ENCODE results near the gene FLT4.

FLT4 gene

DNA sequence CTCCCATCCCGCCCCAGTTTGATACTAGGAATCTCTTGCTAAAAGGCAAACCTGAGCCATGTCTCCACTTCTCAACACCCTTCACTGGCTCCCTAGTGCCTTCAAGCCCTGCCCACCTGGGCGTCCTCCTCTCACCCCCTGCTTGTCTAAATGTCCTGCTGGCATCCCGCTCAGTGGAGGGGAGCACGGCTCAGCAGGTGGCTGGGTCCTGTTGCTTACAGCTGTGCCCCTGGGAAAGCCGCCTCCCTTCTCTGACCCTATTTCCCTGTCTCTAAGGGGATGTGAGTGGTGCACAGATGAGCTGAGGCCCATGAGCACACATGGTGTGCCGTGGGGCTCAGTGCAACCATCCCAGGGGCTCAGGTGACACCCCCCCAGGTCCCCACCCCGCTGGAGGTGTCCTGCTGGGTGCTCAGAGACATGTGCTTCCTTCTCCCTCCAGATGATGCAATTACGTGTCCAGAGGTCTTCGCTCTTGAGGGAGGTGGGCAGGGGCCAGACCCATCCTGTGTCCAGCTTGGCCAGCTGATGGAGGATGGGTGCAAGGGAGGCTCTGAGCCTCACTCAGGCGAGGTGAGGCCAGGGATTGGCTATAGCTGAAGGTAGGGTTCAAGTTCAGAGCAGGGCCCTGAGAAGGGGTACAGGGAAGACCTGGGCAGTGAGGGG lies 24.1 kb downstream of the FLT4 start:
- TF ChIP-seq, protein P1, sequence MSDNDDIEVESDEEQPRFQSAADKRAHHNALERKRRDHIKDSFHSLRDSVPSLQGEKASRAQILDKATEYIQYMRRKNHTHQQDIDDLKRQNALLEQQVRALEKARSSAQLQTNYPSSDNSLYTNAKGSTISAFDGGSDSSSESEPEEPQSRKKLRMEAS (IDR thresholded peaks at IDR 0.05), result no peak
- no peak for TF ChIP-seq FOXM1 (IDR thresholded peaks at IDR 0.05; ENCODE audit: borderline replicate concordance, low read depth)
- TF ChIP-seq TCF12 (IDR thresholded peaks at IDR 0.05; ENCODE audit: low read depth), result no peak
- TF ChIP-seq TEAD4 (IDR thresholded peaks at IDR 0.05), result no peak
- no peak for TF ChIP-seq YY1 (IDR thresholded peaks at IDR 0.05; ENCODE audit: low read depth)
- no peak for TF ChIP-seq NFIC (IDR thresholded peaks at IDR 0.05)
- TF ChIP-seq EP300 (IDR thresholded peaks at IDR 0.05; ENCODE audit: borderline replicate concordance), result no peak
- TF ChIP-seq EGR1 (IDR thresholded peaks at IDR 0.05), result no peak
- TF ChIP-seq, protein P2, sequence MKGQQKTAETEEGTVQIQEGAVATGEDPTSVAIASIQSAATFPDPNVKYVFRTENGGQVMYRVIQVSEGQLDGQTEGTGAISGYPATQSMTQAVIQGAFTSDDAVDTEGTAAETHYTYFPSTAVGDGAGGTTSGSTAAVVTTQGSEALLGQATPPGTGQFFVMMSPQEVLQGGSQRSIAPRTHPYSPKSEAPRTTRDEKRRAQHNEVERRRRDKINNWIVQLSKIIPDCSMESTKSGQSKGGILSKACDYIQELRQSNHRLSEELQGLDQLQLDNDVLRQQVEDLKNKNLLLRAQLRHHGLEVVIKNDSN (IDR thresholded peaks at IDR 0.05), result no peak
- TF ChIP-seq, protein P3, sequence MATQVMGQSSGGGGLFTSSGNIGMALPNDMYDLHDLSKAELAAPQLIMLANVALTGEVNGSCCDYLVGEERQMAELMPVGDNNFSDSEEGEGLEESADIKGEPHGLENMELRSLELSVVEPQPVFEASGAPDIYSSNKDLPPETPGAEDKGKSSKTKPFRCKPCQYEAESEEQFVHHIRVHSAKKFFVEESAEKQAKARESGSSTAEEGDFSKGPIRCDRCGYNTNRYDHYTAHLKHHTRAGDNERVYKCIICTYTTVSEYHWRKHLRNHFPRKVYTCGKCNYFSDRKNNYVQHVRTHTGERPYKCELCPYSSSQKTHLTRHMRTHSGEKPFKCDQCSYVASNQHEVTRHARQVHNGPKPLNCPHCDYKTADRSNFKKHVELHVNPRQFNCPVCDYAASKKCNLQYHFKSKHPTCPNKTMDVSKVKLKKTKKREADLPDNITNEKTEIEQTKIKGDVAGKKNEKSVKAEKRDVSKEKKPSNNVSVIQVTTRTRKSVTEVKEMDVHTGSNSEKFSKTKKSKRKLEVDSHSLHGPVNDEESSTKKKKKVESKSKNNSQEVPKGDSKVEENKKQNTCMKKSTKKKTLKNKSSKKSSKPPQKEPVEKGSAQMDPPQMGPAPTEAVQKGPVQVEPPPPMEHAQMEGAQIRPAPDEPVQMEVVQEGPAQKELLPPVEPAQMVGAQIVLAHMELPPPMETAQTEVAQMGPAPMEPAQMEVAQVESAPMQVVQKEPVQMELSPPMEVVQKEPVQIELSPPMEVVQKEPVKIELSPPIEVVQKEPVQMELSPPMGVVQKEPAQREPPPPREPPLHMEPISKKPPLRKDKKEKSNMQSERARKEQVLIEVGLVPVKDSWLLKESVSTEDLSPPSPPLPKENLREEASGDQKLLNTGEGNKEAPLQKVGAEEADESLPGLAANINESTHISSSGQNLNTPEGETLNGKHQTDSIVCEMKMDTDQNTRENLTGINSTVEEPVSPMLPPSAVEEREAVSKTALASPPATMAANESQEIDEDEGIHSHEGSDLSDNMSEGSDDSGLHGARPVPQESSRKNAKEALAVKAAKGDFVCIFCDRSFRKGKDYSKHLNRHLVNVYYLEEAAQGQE (IDR thresholded peaks at IDR 0.05; ENCODE audit: low read depth), result no peak
- no peak for TF ChIP-seq ZBTB7A (IDR thresholded peaks at IDR 0.05; ENCODE audit: low read depth)
- no peak for TF ChIP-seq TAF1 (IDR thresholded peaks at IDR 0.05; ENCODE audit: low read depth)
- TF ChIP-seq CREB1 (IDR thresholded peaks at IDR 0.05; ENCODE audit: low read depth), result no peak
- no peak for TF ChIP-seq RAD21 (IDR thresholded peaks at IDR 0.05; ENCODE audit: low read depth)

DNA sequence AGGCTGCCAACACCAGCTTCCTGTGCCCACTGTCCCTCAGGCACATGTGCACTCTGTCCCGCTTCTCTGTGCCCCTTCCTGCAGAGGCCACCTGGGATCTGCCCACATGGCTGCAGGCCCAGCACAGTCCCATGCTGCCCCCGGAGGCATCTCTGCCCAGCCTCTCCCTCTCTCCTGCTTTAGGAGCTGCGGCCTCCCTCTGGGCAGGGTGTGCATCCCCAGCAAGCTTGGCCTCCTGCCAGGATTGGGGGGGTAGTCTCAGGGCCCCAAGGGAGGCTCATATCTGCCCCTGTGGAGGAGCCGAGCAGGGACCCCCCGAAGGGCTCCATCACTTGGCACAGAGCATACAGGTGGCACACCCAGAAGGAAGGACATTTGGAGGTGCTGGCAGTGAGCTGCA lies 24.8 kb downstream of the FLT4 start:
- TF ChIP-seq EP300 (IDR thresholded peaks at IDR 0.05; ENCODE audit: borderline replicate concordance) (no peak), ZBTB7A (IDR thresholded peaks at IDR 0.05; ENCODE audit: low read depth) (no peak), YY1 (IDR thresholded peaks at IDR 0.05; ENCODE audit: low read depth) (no peak), NFIC (IDR thresholded peaks at IDR 0.05) (peak; percentile 33; the same call in 1 of the 2 replicates), TAF1 (IDR thresholded peaks at IDR 0.05; ENCODE audit: low read depth) (no peak), CREB1 (IDR thresholded peaks at IDR 0.05; ENCODE audit: low read depth) (no peak), TEAD4 (IDR thresholded peaks at IDR 0.05) (no peak)
- TF ChIP-seq, protein P2 (IDR thresholded peaks at IDR 0.05), result no peak

DNA sequence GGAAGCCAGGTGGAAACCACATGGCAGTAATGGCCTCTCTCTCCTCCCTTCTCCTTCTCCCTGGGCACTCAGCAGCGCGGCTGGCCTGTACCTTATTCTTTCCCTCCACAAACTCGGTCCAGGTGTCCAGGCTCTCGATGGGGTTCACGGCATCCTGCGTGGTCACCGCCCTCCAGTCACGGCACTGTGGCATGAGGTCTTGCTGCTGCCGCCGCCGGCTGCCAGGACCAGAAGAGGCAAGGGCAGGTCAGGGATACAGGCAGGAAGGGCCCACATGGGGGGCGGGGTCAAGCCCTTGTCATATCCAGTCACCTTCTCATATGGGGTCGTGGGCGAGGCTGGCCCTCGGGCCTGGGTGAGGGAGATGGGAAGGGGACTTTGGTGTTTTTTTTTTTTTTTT lies 25.6 kb downstream of the FLT4 start:
- TF ChIP-seq EP300 (IDR thresholded peaks at IDR 0.05; ENCODE audit: borderline replicate concordance) (no peak), FOXM1 (IDR thresholded peaks at IDR 0.05; ENCODE audit: borderline replicate concordance, low read depth) (no peak), YY1 (IDR thresholded peaks at IDR 0.05; ENCODE audit: low read depth) (no peak), TAF1 (IDR thresholded peaks at IDR 0.05; ENCODE audit: low read depth) (no peak), NFIC (IDR thresholded peaks at IDR 0.05) (no peak), RAD21 (IDR thresholded peaks at IDR 0.05; ENCODE audit: low read depth) (no peak), EGR1 (IDR thresholded peaks at IDR 0.05) (no peak)
- TF ChIP-seq, protein P3 (IDR thresholded peaks at IDR 0.05; ENCODE audit: low read depth), result no peak
- TF ChIP-seq, protein P1 (IDR thresholded peaks at IDR 0.05), result no peak

DNA sequence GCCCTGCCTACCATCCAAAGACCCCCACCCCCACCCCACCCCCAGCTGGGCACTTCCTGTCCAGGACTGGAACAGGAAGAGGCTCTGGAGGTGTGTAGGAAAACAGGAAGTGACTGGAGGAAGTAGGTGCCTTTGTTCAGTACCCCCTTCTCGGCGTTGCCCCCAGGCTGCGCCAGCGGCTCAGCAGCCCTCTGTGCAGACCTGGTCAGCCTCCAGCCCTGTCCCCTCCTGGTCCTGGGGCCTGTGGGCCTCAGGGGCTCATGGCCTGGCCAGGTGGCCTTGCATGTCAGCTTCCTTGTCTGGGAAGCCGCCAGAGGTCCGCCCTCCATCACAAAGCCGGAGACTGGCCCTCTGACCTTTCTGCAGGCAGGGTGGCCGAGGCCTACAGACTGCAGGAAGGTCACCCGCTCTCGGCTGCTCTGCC lies 26.0 kb downstream of the FLT4 start:
- TF ChIP-seq NFIC (IDR thresholded peaks at IDR 0.05), result no peak
- no peak for TF ChIP-seq ZBTB7A (IDR thresholded peaks at IDR 0.05; ENCODE audit: low read depth)
- no peak for TF ChIP-seq CREB1 (IDR thresholded peaks at IDR 0.05; ENCODE audit: low read depth)
- TF ChIP-seq, protein P3 (IDR thresholded peaks at IDR 0.05; ENCODE audit: low read depth), result no peak
- TF ChIP-seq RAD21 (IDR thresholded peaks at IDR 0.05; ENCODE audit: low read depth), result no peak
- TF ChIP-seq, protein P2 (IDR thresholded peaks at IDR 0.05), result no peak
- TF ChIP-seq TAF1 (IDR thresholded peaks at IDR 0.05; ENCODE audit: low read depth), result no peak
- no peak for TF ChIP-seq EGR1 (IDR thresholded peaks at IDR 0.05)
- no peak for TF ChIP-seq EP300 (IDR thresholded peaks at IDR 0.05; ENCODE audit: borderline replicate concordance)
- no peak for TF ChIP-seq FOXM1 (IDR thresholded peaks at IDR 0.05; ENCODE audit: borderline replicate concordance, low read depth)
- TF ChIP-seq YY1 (IDR thresholded peaks at IDR 0.05; ENCODE audit: low read depth), result no peak
- TF ChIP-seq, protein P1 (IDR thresholded peaks at IDR 0.05), result no peak
- TF ChIP-seq TEAD4 (IDR thresholded peaks at IDR 0.05), result no peak
- no peak for TF ChIP-seq CEBPB (IDR thresholded peaks at IDR 0.05)
- TF ChIP-seq TCF12 (IDR thresholded peaks at IDR 0.05; ENCODE audit: low read depth), result no peak

Data from Ishikawa (cell line).